Epidermal melanocyte (primary cell): ENCODE results near the gene HSPB1.
A peak's percentile ranks its signal among the peaks of the same experiment; 100 is the strongest.
"Not testable (repeated sequence)": the region's sequence is repeated elsewhere in the genome, so short reads cannot be mapped to it uniquely, and the experiment has no call there.

Source experiments
- DNase-seq: peaks from one replicate; pipeline ENCODE4 v3.0.0; 2011; ENCODE audit warnings: low spot score; ENCODE audit not compliant: insufficient read length

The HSPB1 gene

DNA sequence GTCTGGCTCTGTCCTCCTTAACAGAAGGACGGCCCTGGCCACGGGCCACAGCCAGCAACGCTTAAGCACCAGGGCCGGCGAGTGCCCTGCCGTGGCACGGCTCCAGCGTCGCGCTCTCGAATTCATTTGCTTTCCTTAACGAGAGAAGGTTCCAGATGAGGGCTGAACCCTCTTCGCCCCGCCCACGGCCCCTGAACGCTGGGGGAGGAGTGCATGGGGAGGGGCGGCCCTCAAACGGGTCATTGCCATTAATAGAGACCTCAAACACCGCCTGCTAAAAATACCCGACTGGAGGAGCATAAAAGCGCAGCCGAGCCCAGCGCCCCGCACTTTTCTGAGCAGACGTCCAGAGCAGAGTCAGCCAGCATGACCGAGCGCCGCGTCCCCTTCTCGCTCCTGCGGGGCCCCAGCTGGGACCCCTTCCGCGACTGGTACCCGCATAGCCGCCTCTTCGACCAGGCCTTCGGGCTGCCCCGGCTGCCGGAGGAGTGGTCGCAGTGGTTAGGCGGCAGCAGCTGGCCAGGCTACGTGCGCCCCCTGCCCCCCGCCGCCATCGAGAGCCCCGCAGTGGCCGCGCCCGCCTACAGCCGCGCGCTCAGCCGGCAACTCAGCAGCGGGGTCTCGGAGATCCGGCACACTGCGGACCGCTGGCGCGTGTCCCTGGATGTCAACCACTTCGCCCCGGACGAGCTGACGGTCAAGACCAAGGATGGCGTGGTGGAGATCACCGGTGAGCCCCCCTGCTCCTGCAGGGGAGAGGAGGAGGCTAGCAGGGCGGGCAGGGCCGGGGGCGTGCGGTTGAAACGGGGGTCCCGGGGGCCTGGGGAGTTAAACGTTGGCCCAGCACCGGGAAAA is at the start of gene HSPB1:
HSPB1 (plus strand) TSS at position 327 of the 855 bp plus-strand sequence; CDS start at position 367, 40 bp downstream.
- peak; percentile 88 for DNase-seq

DNA sequence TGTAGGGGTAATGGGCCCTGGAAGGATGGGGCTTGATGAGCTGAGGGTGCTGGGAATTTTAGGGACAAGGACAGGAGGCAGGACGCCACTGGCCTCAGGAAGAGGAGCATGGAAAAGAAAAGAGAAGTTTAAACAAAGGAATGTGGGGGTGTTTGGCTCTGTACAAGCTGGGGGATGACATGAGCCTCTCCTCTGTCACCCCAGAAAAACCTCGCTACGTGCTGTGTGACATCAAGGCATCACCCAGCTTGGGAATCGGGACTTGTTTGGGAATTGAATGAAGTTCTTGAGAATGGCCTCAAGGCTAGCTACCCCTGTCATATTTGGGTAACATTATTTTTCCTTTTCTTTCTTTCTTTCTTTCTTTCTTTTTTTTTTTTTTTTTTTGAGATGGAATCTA is 47.7 kb upstream of the HSPB1 start:
- no peak for DNase-seq

DNA sequence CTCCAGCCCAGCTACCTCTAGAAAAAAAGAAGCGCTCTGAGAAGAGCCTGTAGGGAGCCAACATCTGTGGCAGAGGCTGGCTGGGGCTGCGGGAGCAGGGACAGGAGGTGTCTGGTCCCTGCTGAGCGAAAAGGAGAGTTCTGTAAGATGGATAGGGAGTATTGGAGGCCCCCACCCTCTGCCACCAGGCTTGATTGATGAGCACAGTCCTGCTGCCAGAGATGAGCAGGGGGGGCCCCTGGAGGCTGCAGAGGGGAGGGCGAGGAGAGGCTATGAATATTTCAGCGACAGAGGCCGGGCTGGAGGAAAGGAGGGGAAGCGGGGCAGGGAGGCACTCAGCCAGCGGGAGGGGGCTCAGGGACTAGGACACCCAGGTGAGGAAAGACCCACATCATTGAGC is 44.5 kb upstream of the HSPB1 start:
- no peak for DNase-seq

DNA sequence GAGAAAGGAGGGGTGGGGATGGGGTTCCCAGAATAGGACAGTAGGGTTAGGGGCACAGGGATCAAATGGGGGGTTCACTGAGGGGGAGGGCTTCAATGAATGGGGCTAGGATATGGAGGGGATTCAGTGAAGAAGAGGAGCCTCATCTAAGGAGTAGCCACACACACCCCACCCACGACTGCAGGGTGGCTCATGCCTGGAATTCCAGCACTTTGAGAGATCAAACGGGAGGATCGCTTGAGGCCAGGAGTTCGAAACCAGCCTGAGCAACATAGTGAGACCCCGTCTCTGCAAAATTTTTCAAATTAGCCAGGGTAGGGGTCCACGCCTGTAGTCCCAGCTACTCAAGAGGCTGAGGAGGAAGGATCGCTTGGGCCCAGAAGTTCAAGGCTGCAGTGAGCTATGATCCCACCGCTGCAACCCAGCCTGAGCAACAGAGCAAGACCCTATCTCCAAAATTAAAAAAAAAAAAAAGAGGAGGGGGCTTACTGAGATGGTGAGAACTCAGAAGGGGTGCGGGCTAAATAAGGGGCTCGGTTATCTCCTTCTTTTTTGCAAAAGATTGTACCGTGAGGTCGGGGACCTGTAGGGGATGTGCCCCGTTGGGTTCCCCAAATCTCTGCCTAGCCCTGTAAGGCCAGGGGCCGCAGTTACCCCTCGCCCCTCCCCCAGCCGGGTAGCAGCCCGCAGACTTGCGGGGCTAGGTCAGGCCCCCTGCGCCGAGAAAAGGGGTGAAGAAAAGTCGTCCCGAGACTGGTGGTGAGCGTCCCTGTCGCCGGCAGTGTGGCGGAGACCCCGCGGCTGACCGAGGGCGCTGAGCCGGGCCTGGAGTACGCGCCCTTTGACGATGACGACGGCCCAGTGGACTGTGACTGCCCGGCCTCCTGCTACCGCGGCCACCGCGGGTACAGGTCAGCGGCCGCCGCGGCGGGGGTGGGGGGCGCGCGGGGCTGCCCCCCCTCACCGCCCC is 43.1 kb upstream of the HSPB1 start:
- DNase-seq: no peak

- no peak for DNase-seq
Observed at GRCh38 chr7:76260171-76260703, 42.2 kb upstream of the HSPB1 start.

GRCh38 chr7:76261329-76261728 is 41.1 kb upstream of the HSPB1 start:
- no peak for DNase-seq

GRCh38 chr7:76261931-76262330 is 40.5 kb upstream of the HSPB1 start:
- DNase-seq: no peak

DNA sequence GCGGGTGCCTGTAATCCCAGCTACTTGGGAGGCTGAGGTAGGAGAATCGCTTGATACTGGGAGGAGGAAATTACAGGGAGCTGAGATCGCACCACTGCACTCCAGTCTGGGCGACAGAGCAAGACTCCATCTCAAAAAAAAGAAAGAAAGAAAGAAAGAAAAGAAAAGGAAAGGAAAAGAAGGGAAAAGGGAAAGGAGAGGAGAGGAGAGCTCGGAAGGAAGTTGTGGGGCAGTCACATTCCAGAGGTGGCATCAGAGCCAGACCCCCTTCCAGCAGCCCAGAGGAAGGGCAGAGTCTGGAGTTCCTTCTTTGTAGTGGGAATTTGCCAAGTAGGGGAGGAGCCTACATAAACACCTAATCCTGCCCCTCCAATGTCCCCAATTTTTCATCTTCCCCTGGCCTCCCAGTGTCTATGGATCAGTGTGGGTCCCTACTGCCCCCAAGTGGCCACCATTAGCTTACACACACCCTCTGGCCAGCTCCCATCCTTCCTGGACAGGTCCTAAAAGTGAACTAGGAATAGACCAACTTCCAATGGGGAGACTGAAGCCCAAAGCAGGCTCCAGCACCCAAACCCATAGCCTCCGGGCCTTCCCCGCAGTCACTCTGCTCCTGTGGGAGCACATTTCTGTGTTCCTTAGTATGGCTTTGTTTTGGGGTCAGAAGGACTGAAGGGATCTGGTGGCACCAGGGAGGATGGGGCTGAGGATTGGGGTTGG is 39.6 kb upstream of the HSPB1 start:
- DNase-seq: peak; percentile 59

- DNase-seq: no peak
Observed at GRCh38 chr7:76265299-76265698, 37.2 kb upstream of the HSPB1 start.

DNA sequence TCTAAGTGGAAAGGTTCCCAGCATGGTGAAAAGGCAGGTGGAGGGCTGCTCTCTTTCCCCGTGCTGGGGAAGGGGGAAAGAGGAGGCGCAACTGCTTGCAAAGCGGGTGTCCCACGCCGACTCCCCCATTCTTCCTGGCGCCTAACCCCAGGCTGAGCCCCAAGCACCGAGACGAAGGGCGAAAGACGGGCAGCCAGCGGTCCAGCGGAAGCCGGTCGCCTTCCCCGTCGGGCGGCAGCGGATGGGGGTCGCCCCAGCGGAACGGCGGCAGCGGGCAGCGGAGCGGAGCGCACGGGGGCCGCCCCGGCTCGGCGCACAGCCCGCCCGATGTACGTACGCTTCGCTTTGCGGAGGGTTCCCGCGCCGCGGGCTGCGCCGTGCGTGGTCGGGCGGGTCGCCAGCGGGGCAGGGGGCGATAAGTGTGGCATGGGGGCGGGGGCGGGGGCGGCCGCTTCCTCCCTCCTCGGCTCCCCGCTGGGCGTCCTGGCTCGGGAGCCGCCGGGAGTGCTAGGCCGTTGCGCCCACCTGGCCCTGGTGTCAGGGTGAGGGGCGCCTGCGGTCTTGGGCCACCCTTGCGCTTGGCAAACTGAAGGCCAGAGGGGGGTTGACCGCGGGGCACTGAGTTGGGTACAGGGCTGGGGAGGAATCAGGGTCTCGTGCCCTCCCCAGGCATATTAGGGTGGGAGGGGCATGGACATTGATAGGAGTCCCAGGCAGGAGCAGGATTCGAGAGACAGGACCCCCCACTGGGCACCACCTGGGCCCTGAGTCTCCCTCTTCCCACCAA is 35.2 kb upstream of the HSPB1 start:
- DNase-seq: no peak

- no peak for DNase-seq
Observed at GRCh38 chr7:76267894-76268183, 34.6 kb upstream of the HSPB1 start.

- DNase-seq: no peak
Observed at GRCh38 chr7:76268376-76268775, 34.1 kb upstream of the HSPB1 start.

- DNase-seq: no peak
Observed at GRCh38 chr7:76269895-76270294, 32.6 kb upstream of the HSPB1 start.

DNA sequence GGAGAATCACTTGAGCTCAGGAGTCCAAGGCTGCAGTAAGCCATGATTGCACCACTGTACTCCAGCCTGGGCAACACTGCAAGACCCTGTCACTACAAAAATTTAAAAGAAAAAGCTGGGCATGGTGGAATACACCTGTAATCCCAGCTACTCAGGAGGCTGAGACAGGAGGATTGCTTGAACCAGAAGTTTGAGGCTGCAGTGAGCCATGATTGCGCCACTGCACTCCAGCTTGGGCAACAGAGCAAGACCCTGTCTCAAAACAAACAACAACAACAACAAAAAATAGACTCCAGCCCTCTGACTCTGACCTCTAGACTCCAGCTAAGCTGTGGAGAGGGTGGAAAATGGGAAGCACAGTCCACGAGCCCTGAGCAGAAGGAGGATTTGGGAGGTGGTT is 31.1 kb upstream of the HSPB1 start:
- DNase-seq: not testable (repeated sequence)

- no peak for DNase-seq
Observed at GRCh38 chr7:76272142-76272541, 30.3 kb upstream of the HSPB1 start.

DNA sequence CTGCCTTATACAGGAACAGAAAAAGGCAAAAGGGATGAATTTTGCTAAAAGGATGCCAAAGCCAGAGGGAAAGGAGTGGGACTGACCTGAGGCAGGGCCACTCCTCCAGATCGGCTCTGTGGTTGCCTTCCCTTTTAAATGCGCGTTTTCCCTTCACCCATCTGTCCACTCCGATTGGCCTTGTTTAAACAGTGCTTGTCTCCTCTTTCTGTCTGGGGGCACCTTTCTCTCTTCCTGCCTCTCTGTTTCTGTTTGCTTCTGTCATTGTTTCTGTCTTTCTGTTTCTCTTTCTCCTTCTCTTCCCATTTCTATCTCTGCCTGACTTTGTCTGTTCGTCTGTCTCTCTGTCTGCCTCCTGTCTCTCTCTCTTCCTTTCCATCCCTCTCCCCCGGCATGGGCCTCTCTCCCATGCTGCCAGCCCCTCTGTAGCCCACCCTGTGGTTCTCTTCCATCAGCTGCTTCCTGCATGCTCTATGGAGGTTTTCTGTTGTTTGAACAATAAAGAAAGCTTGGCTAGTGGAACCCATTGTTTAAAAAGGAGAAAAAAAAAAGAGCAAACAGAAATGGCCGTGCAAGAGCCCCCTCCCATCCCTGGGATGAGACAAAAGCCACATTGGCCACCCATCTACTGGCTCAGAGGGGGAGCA is 29.5 kb upstream of the HSPB1 start:
- DNase-seq: no peak

GRCh38 chr7:76273503-76273902 is 29.0 kb upstream of the HSPB1 start:
- no peak for DNase-seq

- no peak for DNase-seq
Observed at GRCh38 chr7:76278540-76278939, 23.9 kb upstream of the HSPB1 start.

DNA sequence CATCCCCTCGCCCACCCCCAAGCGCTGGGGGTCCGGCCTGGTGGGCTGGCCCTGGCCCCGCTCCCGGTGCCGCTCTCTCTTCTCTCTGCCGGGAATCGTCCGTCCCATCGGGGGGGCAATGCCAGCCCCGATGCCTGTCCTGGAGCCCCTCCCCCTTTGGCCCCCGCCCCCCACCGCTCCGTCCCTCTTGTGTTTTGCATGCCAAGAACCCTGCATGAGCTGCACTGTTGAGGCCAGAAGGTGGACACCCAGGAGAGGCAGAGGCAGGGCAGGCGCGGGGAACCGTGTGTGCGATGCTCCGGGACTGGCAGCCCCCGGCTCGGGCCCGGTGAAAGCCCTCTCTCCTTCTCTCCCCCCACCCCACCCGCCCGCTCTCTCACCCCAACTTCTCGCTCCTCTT is 22.1 kb upstream of the HSPB1 start:
- DNase-seq: no peak

- DNase-seq: no peak
Observed at GRCh38 chr7:76281006-76281705, 21.3 kb upstream of the HSPB1 start.
